ENCODE data around the gene GNG11.
"Not testable (repeated sequence)": the region's sequence is repeated elsewhere in the genome, so short reads cannot be mapped to it uniquely, and the experiment has no call there.

GNG11 gene

DNA sequence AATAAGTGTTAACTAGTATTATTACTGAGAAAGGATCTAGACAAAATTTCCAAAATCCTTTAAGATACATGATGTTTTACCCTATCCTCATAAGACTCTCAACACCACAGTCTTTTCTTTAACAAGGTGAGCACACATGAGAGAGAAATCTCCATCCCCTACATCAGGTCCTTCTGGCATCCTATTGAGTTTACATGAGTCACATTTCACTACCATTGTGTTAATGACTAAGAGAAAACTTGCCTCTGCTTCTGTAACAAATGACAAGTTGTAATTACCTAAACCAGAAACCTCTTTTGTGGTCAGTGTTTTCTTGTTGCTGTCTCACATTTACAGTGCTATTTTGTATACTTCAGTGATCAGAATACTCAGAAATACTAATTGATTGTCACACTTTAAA is 9.9 kb upstream of the GNG11 start:
- DNase-seq (ENCODE audit: low read depth), result not testable (repeated sequence)

DNA sequence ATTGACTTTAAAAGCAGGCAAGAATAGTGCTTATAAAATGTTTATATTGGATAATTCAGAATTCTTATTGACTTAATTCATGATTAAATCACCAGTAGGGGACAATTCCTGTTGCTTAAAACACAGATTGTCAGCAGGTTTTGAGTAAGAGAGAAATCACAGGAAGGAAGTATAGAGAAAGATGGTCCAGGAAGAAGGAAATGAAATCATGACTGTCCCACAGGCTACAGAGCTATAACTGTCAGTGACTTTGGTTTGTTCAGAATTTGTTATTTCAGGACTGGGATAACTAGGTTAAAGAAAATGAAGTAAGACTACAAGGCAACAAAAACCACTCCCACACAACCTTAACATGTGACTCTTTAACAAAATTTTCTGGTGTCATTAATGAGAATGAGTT is 8.3 kb upstream of the GNG11 start:
- no peak for DNase-seq (ENCODE audit: low read depth)

DNA sequence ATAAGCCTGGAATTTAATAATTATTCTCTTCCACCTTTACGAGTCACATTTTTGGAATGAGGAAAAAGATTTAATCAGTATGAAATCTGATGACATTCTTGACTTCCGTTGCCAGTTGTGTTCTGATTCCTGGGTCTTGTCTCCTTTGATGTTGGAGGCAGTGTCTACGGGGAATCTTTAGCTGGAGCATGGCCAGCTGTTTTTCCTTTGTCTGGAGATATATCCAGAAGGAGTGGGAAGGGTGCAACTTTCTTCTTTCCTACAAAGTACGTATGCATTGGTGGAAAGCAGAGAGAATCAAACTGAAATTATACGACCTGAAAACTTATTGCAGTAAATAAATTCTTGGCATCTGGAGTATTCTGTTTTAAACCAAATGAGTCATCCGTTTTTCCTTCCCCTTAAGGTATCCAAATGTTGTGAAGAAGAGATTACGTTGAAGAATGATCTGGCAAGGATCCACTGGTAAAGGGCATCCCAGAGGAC is 6.9 kb upstream of the GNG11 start:
- DNase-seq (ENCODE audit: low read depth), result no peak

DNA sequence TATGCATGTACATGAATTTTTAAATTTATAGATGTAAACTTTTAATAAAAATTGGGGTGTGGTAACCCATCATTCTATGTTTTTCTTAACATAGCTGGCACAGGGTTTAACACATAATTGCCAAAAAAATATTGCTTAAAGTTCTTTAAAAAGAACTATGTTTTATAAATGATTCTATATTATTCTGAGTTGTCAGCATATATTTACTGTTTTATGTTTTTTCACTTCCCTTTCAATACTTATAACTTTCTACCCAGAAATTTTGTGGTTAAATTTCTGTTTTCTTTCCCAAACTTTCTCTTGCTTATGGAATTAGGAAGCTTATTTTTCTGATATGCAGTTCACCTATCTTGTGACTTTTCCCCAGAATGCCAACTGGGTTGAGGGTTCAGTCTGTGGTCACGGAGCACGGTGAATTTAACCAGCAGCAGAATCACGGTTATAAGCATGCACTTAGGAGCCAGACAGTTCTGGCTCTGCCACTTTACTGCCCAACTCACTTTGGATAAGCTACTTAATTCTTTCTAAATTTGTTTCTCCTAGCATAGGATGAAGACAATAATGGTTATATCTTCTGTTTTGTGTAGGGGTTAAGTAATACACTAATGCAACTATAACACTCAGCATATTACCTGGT is 6.2 kb upstream of the GNG11 start:
- not testable (repeated sequence) for DNase-seq (ENCODE audit: low read depth)

DNA sequence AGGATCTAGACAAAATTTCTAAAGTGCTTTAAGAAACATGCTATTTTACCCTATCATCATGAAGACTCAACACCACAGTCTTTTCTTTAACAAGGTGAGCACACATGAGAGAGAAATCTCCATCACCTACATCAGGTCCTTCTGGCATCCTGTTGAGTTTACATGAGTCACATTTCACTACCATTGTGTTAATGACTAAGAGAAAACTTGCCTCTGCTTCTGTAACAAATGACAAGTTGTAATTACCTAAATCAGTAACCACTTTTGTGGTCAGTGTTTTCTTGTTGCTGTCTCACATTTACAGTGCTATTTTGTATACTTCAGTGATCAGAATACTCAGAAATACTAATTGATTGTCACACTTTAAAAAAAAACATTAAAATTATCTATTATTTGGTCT is 5.6 kb upstream of the GNG11 start:
- not testable (repeated sequence) for DNase-seq (ENCODE audit: low read depth)

DNA sequence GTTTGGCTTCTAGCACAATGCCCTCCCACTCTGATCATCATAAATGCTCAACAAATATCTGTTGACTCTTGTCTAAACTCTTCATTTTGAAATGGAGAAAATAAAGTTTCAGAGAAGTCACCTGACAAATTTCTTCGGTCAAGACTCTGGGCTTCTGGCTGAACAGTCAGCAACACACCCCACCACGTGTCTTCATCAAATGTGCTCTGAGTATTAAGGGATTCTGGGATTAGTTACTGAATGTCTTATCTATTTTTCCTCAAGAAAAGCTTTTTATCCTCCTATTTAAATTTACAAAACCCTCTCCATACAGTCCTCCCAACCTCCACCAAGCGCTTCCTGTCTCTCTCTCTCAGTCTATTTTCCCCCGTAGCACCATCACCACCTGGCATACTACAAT is 5.2 kb upstream of the GNG11 start:
- not testable (repeated sequence) for DNase-seq (ENCODE audit: low read depth)

DNA sequence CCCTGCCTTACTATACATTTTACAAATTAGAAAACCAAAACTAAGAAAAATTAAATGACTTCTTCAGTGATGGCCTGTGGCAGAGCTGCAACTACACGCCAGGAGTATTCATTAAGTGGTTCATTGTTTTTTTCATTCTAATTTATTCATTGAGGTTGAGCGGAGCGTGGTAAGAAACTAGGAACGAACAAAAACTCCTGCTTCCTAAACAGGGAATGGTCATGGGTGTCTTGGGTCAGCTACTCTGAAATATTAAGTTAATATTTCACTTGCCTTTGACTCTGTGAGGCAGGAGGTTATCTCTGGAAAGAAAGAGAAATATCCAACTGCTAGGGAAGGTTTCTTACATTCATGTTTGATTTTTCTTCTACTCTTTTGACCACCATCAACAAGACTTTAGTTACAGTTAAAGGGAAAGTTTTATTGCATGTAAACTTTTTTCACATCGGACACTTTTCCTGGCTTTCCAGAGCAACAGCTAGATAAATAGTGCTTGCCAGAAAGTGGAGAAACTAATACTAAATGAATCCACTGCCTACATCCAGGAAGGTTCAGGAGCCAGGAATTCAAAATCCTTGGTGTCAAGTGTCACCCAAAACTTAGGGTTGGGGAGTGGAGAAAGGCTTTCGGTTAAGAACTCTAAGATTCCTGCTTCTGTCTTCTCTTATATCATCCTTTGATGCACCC is 896 bp upstream of the GNG11 start:
- no peak for DNase-seq (ENCODE audit: low read depth)

DNA sequence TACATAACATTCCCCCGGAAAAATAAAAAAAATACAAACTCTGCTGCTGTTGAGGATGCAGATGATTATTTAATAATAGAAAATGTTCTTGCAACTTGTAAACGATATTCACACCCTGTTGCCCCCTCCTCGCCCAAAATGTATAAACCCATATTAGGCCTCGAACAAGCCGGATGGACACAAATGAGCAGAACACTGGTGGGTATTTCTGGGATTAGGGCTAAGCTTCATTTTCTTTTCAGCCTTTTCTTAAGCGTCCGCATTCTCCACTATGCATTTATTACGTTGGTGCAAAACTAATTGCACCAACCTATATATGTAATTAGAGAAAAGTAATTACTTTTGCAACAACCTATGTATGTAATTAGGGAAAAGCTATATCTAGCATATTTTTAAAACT is 349 bp upstream of the GNG11 start:
- no peak for DNase-seq (ENCODE audit: low read depth)

DNA sequence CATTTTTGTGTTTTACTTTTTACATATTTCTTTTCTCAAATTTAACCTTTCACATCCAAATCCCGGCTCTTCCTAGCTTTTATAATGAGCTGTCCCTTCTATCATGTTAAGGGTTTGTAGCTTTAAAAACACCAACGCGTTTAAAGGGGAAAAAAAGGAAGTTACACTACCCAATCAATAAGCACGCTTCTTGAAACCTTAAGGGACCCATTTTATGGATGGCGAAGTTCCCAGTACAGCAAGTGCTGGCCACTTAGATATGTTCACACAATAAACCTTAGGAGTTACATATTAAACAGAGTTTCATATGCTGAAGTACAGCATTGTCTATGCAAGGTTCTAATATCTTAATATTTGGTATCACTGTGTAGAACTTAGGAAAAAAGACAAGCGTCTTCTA is 1.8 kb downstream of the GNG11 start:
- no peak for DNase-seq (ENCODE audit: low read depth)

DNA sequence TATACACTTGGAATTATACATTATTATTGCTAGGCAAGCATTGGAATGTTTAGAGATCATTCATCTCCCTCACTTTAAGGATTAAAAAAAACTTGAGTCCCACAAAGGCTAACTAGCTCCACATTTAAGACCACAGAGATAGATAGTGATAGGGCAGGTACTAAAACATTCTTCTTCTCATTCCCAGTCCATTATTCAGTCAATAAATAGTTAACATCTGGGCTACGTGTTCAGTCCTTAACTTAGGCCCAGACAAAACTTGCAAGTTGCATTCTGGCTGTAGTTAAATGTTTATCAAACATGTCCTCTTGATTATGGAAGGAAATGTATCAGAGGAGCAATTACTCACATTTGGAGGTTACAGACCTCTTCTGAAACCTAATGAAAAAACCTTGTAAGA is 2.4 kb downstream of the GNG11 start:
- DNase-seq (ENCODE audit: low read depth), result no peak

DNA sequence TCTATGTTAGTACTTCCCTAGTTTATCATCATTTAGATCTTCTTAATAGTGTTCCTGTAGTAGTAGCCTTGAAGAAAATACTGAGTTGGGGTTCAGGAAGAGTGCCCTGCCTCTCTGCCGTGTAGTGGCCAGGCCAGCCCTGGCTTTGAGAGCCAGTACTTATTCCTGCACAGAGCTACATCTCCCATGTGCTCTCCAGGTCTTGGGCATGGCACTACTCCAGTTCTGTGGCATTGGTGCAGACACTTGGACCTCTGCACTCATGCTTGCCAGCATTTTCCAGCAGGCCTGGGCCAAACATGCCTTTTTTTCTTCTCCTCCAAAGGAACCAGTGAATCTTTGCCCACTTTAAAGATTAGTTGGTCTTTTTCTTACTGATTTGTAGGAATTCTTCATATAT is 5.3 kb downstream of the GNG11 start:
- no peak for DNase-seq (ENCODE audit: low read depth)

DNA sequence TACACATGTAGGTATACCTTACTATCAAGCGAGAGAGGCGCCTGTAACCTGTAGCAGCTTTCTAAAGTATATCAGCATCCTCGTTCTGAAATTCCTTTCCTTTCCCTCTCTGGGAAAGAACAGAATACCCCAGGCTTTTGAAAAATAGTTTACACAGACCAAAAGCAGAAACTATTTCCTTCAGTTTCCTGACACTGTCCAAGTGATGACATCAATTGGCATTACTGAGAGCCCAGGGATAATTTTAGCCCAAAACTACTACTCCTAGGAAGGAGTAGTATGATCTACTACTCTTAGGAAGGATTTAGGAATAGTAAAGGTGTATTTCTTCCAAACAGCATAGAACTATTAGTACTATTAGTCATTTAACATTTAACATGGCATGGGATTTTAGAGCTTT is 6.0 kb downstream of the GNG11 start:
- DNase-seq (ENCODE audit: low read depth), result no peak

DNA sequence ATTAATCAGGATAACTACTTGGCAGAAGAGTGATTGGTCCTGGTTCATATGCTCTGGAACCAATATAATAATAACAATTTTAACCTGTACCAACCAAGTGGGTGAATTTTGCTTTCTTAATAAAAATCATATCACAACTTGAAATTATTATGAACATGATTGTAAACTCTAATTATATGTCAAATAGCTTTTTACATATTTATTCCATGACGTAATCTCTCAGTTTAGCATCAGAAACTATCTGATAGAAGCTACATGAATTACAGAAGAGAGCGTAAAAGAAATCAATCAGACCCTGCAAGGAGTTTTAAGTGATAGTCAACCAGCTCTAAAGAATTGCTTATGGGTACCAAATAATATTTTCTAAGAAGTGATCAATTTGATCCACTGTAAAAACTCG is 10.1 kb downstream of the GNG11 start:
- no peak for DNase-seq (ENCODE audit: low read depth)

DNA sequence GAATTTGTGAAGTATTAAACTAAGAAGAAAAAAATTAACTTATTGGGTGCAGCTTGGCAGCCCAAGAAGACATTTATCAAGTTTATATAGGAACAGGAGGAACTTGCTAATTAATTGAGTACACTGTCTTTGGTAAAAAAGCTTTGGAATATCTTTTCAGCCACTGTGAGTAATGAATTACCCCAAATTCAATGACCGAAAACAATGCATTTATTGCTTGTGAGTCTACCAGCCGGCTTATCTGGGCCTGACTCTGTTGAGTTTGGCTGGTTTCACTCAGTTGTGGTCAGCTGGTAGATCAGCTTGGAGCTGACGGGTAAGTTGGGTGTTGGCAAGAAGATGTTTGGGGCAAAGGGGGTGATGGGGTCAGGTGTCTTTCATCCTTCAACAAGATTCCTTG is 11.6 kb downstream of the GNG11 start:
- DNase-seq (ENCODE audit: low read depth), result no peak

DNA sequence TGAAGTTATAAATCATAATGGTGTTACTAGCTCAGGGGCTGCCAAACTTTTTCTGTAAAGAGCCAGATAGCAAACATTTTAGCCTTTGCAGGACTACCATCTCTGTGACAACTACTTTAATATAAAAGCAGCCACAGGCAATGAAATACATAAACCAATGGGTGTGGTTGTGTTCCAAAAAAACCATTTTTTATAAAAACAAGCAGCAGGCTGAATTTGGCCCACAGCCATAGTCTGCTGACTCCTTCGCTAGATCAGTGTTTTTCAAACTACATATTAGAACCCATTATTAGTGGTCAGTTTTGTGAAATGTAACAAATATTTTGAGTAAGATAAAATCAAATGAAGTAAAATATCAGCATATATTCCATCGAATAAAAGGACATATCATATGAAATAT is 13.6 kb downstream of the GNG11 start:
- DNase-seq (ENCODE audit: low read depth), result no peak

DNA sequence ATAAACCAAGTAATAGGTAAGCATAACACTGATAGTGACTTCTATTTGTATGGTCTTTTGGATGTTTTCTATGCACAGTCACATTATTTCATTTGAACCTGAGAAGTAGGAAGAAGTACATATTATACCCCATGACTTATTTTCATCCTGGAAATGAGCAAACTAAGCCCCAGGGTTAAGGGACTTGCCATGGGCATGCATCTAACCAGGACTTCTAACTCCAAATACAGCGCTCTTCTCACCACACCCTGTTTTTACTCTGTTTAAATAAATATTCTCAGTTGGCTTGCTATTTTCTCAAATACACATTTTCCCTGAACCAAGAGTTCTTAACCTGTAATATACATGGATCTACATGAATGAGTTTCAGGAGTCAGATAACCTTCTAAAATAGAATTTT is 16.3 kb downstream of the GNG11 start:
- no peak for DNase-seq (ENCODE audit: low read depth)

DNA sequence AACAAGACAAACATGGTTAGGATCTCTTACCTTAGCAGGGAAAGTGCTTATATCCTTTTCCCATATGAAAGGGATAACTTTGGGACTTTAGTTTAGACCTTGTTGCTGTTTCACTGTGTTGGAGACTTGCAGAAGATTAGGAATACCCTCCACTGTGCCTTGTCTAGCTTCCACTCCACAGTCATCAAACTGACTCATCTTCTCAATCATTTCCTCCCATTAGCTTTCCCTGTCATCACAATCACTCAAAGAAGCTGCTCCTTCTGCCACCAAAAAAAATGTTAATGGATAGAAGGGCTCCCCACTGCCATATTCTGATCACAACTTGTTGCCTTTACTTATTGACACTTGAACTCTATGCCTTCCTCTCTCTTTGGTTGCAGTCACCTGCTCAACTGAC is 16.8 kb downstream of the GNG11 start:
- no peak for DNase-seq (ENCODE audit: low read depth)

DNA sequence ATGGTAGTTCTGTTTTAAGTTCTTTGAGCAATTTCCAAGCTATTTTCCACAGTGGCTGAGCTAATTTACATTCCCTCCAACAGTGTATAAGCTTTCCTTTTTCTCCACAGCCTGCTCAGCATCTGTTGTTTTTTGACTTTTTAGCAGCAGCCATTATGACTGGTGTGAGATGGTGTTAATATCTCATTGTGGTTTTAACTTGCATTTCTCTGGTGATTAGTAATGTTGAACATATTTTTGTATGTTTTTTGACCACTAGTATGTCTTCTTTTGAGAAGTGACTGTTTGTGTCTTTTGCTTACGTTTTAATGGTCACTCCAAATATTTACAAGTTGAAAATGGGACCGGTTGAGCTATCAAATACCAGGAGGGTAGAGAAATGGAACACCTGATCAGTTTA is 20.4 kb downstream of the GNG11 start:
- DNase-seq (ENCODE audit: low read depth), result no peak

DNA sequence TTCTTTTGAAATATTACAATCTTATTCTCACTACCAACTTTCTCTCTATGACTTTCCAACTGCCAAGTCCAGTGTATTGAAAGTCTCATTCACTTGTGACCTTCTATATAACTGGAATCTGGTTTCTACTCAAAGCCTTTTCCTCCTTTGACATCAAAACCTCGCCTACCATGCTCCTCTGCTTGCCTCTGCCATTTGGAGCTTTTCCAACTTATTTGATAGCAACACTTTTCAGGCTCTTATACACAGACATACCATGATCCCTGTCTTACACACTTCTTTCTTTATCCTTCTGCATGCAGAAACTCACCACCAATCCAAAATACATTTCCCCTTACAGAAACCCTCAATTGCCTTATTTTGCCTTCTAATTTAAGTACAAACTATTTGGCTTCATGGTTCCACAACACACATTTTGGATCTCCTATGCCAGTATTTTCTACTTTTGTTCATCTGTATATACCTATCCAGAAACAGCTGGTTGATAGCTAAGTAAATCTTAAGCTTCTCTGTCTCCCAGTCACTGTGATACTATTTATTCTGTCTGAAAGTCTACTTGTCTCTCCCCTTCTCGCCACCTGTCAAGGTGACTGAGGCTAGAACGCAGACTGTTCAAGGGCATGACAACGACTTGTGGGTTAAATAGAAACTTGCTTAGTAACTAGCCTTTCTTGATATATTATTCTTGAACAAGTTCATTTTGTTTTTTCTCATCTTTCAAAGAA is 22.4 kb downstream of the GNG11 start:
- DNase-seq (ENCODE audit: low read depth), result no peak

DNA sequence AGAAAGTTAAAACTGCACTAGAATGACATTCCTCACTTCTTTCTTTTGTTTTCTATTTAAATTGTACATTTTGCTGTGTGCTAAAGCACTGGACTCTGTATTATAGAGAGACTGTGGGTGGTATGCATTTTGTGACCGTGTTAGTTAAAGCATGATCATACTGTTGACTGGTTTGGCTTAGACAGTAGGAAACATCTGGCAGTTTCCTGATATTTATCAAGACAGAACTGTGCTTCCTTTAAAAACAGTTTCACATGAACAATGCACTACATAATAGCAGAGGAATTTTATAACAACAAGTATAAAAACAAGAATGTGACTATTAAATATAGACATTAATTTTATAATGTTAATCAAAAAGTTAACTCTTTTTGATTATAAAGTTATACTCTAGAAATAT is 23.1 kb downstream of the GNG11 start:
- no peak for DNase-seq (ENCODE audit: low read depth)

DNA sequence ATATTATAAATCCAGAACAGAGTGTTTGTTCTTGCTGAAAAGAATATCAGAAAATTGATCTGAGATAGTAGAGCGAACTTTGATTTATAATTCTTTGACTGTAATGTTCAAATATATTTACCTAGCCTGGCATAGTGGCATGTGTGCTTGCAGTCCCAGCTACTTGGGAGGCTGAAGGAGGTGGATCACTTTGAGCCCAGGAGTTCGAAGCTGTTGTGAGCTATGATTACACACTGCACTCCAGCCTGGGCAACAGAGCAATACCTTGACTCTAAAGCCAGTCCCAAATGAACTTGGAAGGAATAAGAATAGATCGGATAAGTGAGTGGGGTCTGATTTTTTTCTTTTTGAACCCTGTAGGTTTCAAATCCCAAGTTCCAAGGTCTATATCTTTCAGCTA is 23.5 kb downstream of the GNG11 start:
- no peak for DNase-seq (ENCODE audit: low read depth)

DNA sequence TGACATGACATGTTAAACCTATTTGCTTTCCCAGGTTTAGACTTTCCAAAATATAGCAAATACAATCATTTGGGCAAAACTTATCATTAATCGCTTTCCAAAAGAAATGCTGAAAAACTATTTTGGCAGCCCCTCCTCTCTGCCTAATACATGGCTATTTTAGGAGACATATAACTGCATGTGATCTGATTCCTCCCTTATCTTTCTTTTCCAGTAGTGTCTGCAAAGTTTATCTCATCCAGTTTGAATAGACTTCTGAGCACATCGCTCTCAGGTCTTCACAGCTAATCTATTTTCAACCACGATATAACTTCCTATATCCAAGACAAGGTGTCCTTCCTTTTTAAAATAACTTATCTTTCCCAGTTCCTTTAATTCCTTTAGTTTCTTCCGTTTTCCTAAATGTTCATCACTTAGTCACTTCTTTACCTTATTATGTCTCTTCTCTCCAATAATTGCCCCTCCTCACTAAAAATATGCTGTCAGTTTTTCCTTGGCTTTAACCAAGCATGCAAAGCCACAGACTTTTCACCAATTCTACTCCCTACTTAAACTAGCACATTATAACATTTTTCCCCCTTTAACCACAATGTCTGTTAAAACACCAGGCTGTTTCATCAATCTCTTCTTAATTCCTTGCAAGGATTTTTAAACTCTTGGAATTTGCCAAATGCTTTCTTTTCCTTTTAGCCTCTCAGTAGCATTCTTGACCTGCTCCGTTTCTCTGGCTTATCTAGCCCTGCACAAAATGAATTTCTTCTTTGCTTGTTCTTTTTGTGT is 24.4 kb downstream of the GNG11 start:
- no peak for DNase-seq (ENCODE audit: low read depth)

DNA sequence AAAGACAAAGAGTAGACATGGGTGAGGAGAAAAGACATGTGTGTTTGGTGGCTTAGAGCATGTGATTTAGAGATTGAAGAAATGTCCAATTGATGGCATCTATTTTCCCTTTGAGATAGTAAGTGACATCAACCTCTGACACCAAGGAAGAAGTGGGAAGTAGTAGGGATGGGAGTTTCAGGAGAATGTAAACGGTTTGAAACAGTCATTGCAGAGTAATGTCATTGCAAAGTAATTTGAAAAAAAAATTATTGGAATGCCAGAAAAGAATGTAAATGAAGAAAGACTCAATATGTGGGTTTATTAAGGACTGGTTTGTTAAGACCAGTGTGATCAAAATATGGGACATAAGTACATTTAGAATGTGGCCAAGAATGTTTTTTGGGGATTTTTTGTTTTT is 26.6 kb downstream of the GNG11 start:
- DNase-seq (ENCODE audit: low read depth), result no peak
